ENCODE measurements around the gene TCEAL5. TPM values are rescaled to one million over a fixed set of nuclear protein-coding genes. Genes with fewer than 3 reads are reported as not detected.

Gene TCEAL5
- total RNA-seq, 1 donor from 2014 or later, result not detected

- H3K27me3 Mint-ChIP-seq, result no peaks in the 10 kb centered on the region
- H3K36me3 Mint-ChIP-seq, result no peaks in the 10 kb centered on the region
- H3K4me3 Mint-ChIP-seq, result no peak overlapping the region
- H3K4me1 Mint-ChIP-seq (ENCODE audit: unreplicated experiment), result no peaks in the 10 kb centered on the region
- H3K27ac Mint-ChIP-seq, result no peak overlapping the region
- H3K9me3 Mint-ChIP-seq, result no peaks in the 10 kb centered on the region
- no peak for TF ChIP-seq CTCF (conservative IDR thresholded peaks at IDR 0.05)
- no peak for DNase-seq (ENCODE audit: extremely low spot score, unreplicated experiment)
These were observed 28.2 kb upstream of the TCEAL5 start for GRCh38 chrX:103304705-103305104.

GRCh38 chrX:103293118-103293517, 16.6 kb upstream of the TCEAL5 start:
- Mint-ChIP-seq H3K27me3 (peaks cover 4% of the 10 kb centered on the region), H3K4me1 (ENCODE audit: unreplicated experiment) (no peaks in the 10 kb centered on the region), H3K27ac (no peak overlapping the region), H3K4me3 (no peak overlapping the region), H3K36me3 (no peaks in the 10 kb centered on the region), H3K9me3 (no peaks in the 10 kb centered on the region)
- no peak for TF ChIP-seq CTCF (conservative IDR thresholded peaks at IDR 0.05)
- DNase-seq (ENCODE audit: extremely low spot score, unreplicated experiment), result no peak

GRCh38 chrX:103279624-103280023, 3.1 kb upstream of the TCEAL5 start:
- Mint-ChIP-seq H3K27ac (no peak overlapping the region), H3K36me3 (no peaks in the 10 kb centered on the region), H3K4me3 (no peak overlapping the region), H3K9me3 (no peaks in the 10 kb centered on the region), H3K4me1 (ENCODE audit: unreplicated experiment) (no peaks in the 10 kb centered on the region), H3K27me3 (peaks cover 12% of the 10 kb centered on the region)
- no peak for DNase-seq (ENCODE audit: extremely low spot score, unreplicated experiment)
- no peak for TF ChIP-seq CTCF (conservative IDR thresholded peaks at IDR 0.05)

GRCh38 chrX:103275947-103276567, 493 bp downstream of the TCEAL5 start:
- TF ChIP-seq CTCF (conservative IDR thresholded peaks at IDR 0.05), result no peak
- Mint-ChIP-seq H3K4me3 (no peak overlapping the region), H3K36me3 (no peaks in the 10 kb centered on the region), H3K27ac (no peak overlapping the region), H3K9me3 (no peaks in the 10 kb centered on the region), H3K4me1 (ENCODE audit: unreplicated experiment) (no peaks in the 10 kb centered on the region), H3K27me3 (peaks cover 18% of the 10 kb centered on the region)
- no peak for DNase-seq (ENCODE audit: extremely low spot score, unreplicated experiment)

GRCh38 chrX:103274284-103274683, 2.3 kb downstream of the TCEAL5 start:
- Mint-ChIP-seq H3K27ac (no peak overlapping the region), H3K27me3 (peaks cover 18% of the 10 kb centered on the region), H3K4me1 (ENCODE audit: unreplicated experiment) (no peaks in the 10 kb centered on the region), H3K9me3 (no peaks in the 10 kb centered on the region), H3K4me3 (no peak overlapping the region), H3K36me3 (no peaks in the 10 kb centered on the region)
- DNase-seq (ENCODE audit: extremely low spot score, unreplicated experiment), result no peak
- no peak for TF ChIP-seq CTCF (conservative IDR thresholded peaks at IDR 0.05)

- Mint-ChIP-seq H3K4me1 (ENCODE audit: unreplicated experiment) (peaks cover 8% of the 10 kb centered on the region), H3K4me3 (no peak overlapping the region), H3K9me3 (no peaks in the 10 kb centered on the region), H3K36me3 (peaks cover 12% of the 10 kb centered on the region), H3K27ac (no peak overlapping the region), H3K27me3 (no peaks in the 10 kb centered on the region)
- no peak for TF ChIP-seq CTCF (conservative IDR thresholded peaks at IDR 0.05)
- DNase-seq (ENCODE audit: extremely low spot score, unreplicated experiment), result no peak
These were observed 18.3 kb downstream of the TCEAL5 start for GRCh38 chrX:103258275-103258674.
